ENCODE data around the gene AIMP1.
"Not testable (repeated sequence)": the region's sequence is repeated elsewhere in the genome, so short reads cannot be mapped to it uniquely, and the experiment has no call there.

The AIMP1 gene

DNA sequence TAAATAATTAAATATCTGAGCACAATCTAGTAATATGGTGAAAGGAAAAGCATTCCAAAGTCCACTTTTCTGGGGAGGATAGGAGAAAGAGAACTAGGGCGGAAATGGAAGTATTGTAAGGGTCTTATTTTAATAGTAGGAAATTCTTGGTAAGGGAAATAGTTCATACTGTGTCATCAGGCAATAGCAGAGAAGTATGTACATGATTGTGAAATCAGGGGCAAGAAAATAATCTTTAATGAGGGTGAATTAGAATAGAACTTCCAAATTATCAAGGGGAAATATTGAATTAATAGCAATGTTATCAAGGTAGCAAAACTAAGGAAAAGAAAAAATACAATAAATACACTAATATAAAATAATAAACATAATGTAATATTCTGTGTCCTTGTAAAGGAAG lies 37.4 kb downstream of the AIMP1 start:
- FAIRE-seq: no peak

DNA sequence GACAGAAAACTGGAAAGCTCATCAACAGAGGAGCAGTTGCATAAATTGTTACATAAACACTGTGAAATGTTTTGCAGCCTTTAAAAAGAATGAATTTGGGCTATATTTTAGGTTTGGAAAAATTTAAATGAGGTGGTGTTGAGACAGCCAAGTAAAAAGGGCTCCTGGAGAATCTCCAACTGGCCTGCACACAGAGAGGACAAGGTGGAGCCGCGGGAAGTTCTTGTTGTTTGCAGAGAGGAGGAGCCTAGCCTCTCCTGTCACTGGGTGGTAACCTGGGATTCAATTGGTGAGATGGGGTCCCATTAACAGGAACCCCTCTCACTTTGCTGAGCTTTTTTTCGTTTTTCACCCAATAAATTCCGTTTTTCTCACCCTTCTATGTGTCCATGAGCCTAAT lies 38.8 kb downstream of the AIMP1 start:
- no peak for FAIRE-seq

DNA sequence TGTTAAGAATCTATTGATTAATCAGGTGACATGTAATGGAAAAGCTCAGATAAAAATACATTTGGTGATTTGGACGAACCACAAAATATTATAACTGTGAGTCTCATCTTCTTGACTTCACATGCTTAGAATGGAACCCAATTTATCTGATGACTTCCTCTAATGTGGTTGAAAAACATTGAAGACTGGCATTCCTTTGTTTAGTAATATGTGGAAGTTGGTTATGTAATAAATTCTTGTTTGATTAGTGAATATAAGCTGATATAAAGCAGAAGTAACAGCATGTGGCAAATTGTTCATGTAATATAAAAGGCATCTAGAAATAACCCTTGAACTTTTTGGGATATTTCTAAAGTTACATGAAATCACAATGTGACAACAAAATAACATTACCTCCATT lies 42.5 kb downstream of the AIMP1 start:
- FAIRE-seq: no peak

DNA sequence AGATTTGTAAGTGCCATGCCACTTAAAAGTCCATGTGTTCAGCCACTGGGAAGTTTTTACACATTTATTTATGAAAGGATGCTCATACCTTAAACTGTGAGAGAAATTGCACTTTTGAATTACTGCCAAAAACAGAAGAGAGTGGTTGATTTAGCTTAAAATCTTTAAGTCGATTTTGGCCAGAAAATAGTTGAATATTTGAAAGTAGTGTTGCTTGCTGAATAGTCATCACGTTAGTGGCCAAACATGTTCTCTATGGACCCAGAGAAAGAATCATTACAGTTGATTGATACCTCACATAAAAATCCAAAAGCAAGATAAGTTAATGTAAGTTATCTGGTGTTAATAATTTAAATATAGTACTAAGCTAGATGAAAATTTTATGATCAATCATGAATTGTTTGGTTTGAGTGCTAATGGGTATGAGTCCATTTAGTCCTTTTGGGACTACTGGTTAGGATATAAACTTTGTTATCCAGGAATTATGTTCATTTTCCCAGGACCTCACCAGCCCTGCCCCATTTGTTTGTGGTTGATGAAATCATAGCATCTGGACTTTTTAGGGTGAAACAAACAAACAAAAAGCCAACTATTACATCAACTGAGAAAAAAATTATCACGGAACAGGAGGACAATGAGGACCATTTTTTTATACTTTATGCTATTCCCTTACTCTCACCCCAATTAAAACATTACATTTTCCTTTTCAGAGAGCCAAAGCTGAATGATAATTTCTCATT lies 45.9 kb downstream of the AIMP1 start:
- FAIRE-seq: no peak

DNA sequence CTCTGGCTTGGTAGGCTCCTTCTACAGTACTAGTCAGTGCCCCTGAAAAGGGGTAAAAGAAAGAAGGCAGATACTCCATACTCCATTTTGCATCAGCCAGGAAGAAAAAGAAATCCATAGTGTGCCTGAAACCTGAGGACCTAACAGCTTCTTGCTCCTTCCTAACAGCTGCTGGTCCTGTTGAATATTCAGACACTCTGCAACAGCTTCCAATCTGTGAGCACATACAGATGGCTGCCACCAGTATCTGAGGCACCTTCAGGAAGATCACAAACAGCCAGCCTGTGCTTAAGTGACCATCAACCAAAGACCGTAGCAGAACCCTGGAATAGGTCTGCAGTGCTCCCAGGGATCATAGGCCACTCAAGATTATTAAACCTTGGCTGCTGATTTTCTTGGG lies 47.9 kb downstream of the AIMP1 start:
- FAIRE-seq: no peak

DNA sequence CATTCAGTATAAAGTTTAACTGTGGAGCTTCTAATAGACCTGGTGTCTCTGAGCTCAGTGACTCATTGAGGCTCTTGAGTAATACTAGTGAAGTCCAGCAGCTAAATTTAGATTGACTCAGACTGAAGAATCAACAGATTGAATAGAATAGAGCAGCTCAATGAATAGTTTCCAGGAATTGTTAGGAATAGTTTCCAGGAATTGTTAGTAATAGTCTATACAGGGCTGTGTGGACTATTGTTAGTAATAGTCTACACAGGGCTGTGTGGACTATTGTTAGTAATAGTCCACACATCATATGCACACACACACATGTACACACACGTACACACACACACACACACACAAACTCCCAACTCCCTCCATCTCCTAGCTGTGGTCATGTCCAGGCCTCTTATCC lies 49.3 kb downstream of the AIMP1 start:
- FAIRE-seq: no peak

DNA sequence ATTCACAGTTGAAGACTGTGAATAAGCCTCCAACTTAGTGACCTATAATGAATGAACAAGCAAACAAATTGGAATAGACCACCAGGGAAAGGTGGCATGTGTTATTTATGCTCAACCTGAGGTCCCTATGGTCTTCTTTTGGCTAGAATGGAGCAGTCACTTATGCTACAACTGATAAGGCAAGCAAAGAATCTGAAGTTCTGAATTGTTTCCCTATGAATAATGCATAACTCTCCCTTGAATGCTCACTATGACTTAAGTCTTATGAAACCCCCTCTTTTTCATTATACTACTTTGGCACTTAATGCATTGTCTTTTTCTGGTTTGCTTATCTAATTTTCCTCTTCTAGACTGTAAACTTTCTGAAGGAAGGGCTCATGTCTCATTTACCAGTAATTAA lies 49.7 kb downstream of the AIMP1 start:
- no peak for FAIRE-seq

- no peak for FAIRE-seq
Observed at GRCh38 chr4:106367072-106367471, 50.7 kb downstream of the AIMP1 start.

GRCh38 chr4:106368678-106369077 lies 52.3 kb downstream of the AIMP1 start, which contains the start of gene GIMD1:
Gene GIMD1 (minus strand): TSS chr4:106368778. CDS start chr4:106367435, 1,343 bp downstream.
- no peak for FAIRE-seq

DNA sequence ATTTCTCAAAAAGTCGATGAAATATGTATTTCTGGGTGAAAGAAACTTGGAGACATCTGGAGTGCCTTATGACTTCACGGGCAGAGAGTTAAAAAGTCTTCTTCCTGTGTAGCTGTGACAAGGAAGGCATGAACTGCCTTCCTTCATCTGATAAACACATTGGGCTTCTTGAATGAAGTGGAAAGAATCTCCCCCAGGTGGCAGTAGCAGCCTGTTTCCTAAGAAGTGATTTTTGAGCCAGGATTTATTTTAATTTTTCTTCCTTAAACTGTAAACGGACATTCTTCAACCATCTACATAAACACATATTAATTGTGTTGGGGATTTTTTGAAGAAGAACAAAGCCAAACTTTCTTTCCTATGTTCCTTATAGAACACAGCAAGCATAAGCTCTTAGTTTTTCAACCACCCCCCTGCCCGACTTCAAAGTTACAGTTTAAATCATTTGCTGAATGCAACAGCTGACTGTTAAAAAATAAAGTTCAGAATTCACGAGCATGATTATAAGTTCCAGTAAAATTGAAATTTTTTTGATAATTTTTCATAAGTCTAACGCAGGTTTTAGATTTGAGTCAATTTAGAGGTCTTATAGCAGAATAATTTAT lies 53.2 kb downstream of the AIMP1 start:
- FAIRE-seq: no peak

GRCh38 chr4:106370214-106370613 lies 53.9 kb downstream of the AIMP1 start:
- FAIRE-seq: no peak

- no peak for FAIRE-seq
Observed at GRCh38 chr4:106371161-106371560, 54.8 kb downstream of the AIMP1 start.

DNA sequence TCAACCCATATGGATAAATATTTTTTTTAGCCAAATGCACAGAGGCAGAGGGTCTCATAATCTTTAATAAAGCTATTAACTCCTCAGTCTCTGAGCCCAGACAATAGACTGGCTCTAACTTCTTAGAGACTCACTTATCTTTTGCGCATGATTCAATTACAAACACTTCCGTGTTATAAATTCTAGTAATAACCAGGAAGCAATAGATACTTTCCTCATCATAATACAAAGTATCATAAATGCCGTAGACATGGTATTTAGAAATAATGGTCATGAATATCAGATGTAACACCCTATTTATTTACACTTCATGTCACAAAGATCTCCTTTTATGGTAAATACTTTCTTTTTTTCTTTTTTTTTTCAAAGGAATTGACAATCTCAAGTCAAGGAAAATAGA lies 56.7 kb downstream of the AIMP1 start:
- FAIRE-seq: no peak

DNA sequence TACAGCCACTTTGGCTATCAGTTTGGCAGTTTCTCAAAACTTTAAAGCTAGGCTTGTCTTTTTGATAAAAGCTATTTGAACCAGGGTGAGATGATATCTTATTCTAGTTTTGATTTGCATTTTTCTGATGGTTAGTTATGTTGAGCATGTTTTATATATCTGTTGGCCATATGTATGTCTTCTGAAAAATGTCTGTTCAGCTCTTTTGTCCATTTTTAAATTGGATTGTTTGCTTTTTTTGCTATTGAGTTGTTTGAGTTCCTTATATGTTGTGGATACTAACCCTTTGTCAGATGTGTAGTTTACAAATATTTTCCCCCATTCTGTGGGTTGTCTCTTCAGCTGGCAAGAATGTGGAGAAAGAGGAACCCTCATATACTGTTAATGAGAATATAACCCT lies 63.8 kb downstream of the AIMP1 start:
- FAIRE-seq: no peak

DNA sequence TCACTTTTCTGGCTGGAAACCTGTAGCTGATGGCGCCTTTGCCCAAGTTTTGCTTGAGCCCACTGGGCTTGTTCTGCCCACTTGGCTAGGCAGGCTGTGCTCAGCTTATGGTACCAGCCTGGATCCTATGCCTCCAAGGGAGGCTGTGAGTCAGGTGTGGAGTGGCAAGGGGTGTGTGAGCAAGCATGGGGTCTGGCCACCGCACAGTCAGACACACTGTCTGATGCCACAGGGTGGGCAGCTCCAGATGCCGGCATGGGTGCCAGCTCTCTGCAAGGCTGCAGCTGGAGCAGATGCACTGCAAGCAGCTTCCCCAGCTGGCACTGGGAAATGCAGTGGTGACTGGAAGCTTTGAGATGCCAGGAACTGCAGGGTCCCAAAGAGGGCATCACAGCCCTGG lies 68.5 kb downstream of the AIMP1 start:
- no peak for FAIRE-seq

GRCh38 chr4:106385853-106386393 lies 69.6 kb downstream of the AIMP1 start:
- no peak for FAIRE-seq

GRCh38 chr4:106395582-106395981 lies 79.2 kb downstream of the AIMP1 start:
- no peak for FAIRE-seq

- not testable (repeated sequence) for FAIRE-seq
Observed at GRCh38 chr4:106398898-106399297, 82.5 kb downstream of the AIMP1 start.

Data from colon (tissue), 2 donors.